ENCODE data around the gene LILRB1.

DNA sequence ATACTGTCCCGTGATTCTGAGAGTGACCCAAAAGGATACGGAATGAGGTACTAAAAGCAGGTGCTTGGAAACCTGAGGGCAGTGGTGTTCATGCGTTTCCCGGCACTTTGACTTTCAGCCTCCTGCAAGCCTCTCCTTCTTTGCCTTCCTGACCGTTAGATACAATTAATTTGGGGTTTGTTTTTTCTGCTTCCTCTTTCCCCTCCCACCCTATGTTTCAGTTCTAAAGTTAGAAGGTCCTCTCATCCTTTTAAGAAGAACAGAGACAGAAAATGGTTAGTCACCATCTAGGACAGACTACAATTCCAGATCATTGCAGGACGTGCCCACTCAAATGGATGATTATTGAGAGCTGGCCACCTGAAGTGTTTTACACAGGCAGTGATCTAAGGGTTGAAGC, 30.7 kb downstream of the LILRB1 start:
- TF ChIP-seq, protein P1, sequence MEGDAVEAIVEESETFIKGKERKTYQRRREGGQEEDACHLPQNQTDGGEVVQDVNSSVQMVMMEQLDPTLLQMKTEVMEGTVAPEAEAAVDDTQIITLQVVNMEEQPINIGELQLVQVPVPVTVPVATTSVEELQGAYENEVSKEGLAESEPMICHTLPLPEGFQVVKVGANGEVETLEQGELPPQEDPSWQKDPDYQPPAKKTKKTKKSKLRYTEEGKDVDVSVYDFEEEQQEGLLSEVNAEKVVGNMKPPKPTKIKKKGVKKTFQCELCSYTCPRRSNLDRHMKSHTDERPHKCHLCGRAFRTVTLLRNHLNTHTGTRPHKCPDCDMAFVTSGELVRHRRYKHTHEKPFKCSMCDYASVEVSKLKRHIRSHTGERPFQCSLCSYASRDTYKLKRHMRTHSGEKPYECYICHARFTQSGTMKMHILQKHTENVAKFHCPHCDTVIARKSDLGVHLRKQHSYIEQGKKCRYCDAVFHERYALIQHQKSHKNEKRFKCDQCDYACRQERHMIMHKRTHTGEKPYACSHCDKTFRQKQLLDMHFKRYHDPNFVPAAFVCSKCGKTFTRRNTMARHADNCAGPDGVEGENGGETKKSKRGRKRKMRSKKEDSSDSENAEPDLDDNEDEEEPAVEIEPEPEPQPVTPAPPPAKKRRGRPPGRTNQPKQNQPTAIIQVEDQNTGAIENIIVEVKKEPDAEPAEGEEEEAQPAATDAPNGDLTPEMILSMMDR (conservative IDR thresholded peaks at IDR 0.05): no peak
- TF ChIP-seq ZFX (IDR thresholded peaks at IDR 0.05): no peak

Measured in C4-2B (cell line).